GM12892 (cell line): ENCODE data around the gene NCOA5.

Experiments used
- POLR2A ChIP-seq: IDR thresholded peaks from 2 replicates; pipeline ENCODE4 v1.6.1; 2011; ENCODE audit warnings: low read depth, low read length, control low read depth
- POLR2AphosphoS5 ChIP-seq: IDR thresholded peaks from 2 replicates; pipeline ENCODE4 v1.6.1; 2011; ENCODE audit warnings: low read depth, low read length, control low read depth
- TAF1 ChIP-seq: IDR thresholded peaks from 2 replicates; pipeline ENCODE4 v1.6.1; 2011; ENCODE audit warnings: low read depth, mild to moderate bottlenecking, control low read depth, low read length, borderline replicate concordance

- TF ChIP-seq POLR2A (no peak), TAF1 (no peak), POLR2AphosphoS5 (no peak)
Measured at GRCh38 chr20:46081074-46081473, 8.7 kb downstream of the NCOA5 start.
